ENCODE measurements around the gene KLHL3.
A peak's percentile ranks its signal among the peaks of the same experiment; 100 is the strongest.

Gene KLHL3

DNA sequence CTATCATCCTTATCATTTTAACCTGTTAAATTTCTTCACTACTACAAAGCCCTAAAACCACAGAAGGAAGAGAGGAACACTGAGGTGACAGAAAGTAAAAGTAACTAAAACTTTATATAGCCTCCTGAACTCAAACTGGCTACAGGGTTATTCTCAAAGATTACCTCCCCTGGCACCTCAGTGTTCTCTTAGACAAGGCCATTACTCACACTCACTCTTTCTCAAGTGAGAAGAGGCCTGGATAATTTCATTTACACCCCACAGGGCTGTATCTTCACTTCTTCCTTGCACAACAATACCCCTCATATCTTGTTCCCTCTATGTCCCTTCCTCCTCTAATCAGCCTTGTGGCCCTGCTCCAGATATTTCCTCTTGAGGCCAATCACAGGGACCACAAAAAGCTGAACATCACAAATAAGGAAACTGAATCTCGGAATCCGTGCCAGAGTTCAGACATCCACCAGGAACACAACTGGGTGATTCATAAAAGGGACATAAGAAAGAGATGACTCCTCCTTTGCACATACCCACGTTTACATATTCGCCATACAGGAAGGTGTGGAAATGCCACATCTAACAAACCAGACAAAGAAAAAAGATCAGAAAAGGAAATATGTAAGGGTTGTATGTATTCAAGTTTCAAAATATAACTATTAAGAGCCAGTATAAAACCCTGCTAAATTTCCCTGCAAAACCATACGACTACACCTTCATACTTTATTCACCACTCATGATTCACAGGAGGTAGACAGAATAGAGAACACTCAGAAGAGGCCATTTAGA, 1.7 kb upstream of the KLHL3 start:
- Histone ChIP-seq H3K9me3 (ENCODE audit: control insufficient read depth, low read length) (no peaks in the 10 kb centered on the region), H3K9ac (ENCODE audit: low read length) (no peak overlapping the region), H3K27me3 (ENCODE audit: control insufficient read depth, insufficient read depth, low read length) (no peaks in the 10 kb centered on the region), H3K4me3 (ENCODE audit: low read length) (no peak overlapping the region), H3K36me3 (ENCODE audit: control insufficient read depth, insufficient read depth, low read length) (no peaks in the 10 kb centered on the region), H3K4me1 (ENCODE audit: control insufficient read depth, insufficient read depth, low read length) (peaks cover 31% of the 10 kb centered on the region)

DNA sequence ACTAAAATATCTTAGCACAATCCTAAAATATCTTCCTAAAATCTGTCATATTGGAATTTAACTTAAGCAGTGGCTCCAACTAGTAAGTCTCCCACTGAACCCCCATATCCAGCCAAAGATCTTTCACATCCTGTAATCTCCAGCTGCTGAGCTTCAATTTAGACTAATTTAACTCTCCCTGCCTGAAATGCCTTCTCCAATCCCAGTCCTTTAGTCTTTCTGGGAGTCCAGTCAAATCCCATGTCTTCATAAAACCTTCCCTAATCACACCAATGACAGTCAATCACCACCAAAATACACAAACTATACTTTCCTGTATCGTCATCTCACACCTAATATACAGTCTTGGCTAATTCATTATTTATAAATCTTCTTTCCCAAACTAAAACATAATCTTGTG, 607 bp upstream of the KLHL3 start:
- Histone ChIP-seq H3K9ac (ENCODE audit: low read length) (no peak overlapping the region), H3K4me1 (ENCODE audit: control insufficient read depth, insufficient read depth, low read length) (peaks cover 31% of the 10 kb centered on the region), H3K9me3 (ENCODE audit: control insufficient read depth, low read length) (no peaks in the 10 kb centered on the region), H3K36me3 (ENCODE audit: control insufficient read depth, insufficient read depth, low read length) (no peaks in the 10 kb centered on the region), H3K4me3 (ENCODE audit: low read length) (no peak overlapping the region), H3K27me3 (ENCODE audit: control insufficient read depth, insufficient read depth, low read length) (no peaks in the 10 kb centered on the region)

DNA sequence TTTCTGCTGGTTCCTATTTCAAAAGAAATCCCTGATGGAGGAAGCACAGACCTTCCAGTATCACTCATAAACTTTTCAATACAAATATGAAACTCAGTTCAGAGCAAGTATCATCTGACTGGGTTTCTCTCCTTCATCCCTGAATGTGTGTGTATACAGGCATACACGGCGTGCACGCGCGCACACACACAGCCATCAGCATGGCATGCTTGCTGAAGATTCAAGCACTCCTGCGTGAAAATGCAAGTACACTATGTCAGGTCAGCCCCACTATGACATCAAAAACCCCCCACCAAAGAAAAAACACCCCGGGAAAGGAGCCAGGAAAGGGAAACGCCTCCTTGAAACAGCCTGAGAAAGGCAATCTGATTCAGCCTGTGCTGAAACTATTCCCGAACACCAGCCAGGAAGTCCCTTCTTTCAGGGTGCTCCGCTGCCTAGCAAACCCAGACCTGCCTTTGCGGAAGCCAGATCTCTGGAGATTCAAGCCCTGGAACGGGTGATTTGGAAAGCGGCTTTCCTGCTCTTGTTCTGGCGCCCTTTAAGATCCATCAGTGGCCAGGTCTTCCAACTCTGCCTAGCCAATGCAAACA, 831 bp downstream of the KLHL3 start:
- Histone ChIP-seq H3K9me3 (ENCODE audit: control insufficient read depth, low read length) (no peaks in the 10 kb centered on the region), H3K4me1 (ENCODE audit: control insufficient read depth, insufficient read depth, low read length) (peaks cover 31% of the 10 kb centered on the region), H3K9ac (ENCODE audit: low read length) (peak overlapping the region; percentile 65), H3K4me3 (ENCODE audit: low read length) (peak overlapping the region; percentile 82), H3K27me3 (ENCODE audit: control insufficient read depth, insufficient read depth, low read length) (no peaks in the 10 kb centered on the region), H3K36me3 (ENCODE audit: control insufficient read depth, insufficient read depth, low read length) (no peaks in the 10 kb centered on the region)

DNA sequence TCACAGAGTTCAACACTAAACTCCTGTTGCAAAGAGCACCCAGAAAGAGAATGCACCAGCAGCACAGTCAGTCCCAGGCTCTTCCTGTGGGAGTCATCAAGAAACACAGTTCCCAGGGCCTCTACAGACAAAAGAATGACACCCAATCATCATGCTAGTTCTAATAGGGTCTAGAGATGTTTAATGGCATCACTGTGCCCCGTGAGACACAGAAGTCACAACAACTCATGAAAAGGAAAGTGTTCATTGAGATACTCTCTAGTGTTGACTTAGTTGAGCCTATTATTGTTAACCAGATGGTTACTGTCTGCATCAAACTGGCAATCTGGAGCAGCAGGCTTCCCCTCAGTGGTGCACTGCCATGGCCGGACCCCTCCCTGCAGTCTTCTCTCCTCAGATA, 1.6 kb downstream of the KLHL3 start:
- Histone ChIP-seq H3K9me3 (ENCODE audit: control insufficient read depth, low read length) (no peaks in the 10 kb centered on the region), H3K4me3 (ENCODE audit: low read length) (peak overlapping the region; percentile 82), H3K9ac (ENCODE audit: low read length) (peak overlapping the region; percentile 65), H3K27me3 (ENCODE audit: control insufficient read depth, insufficient read depth, low read length) (no peaks in the 10 kb centered on the region), H3K4me1 (ENCODE audit: control insufficient read depth, insufficient read depth, low read length) (peaks cover 31% of the 10 kb centered on the region), H3K36me3 (ENCODE audit: control insufficient read depth, insufficient read depth, low read length) (no peaks in the 10 kb centered on the region)

DNA sequence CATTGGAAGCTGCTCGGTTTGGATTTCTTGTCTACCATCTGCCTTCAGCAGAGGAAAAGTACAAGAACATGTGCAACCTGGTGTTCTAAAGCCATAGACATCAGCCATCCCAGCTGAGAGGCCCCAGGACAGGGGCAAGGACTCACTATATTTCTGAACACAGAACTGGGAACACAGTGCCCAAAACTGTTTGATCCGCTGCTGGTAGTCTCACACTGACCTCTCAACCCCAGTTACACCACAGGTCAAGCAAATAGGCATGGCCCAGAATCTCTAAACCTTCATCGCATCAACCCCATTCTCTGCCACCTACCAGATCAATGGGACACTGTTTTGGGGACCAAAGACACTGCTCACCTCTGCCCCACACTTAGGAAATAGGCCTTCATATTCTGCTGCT, 2.0 kb downstream of the KLHL3 start:
- Histone ChIP-seq H3K4me3 (ENCODE audit: low read length) (no peak overlapping the region), H3K4me1 (ENCODE audit: control insufficient read depth, insufficient read depth, low read length) (peaks cover 31% of the 10 kb centered on the region), H3K9ac (ENCODE audit: low read length) (no peak overlapping the region), H3K27me3 (ENCODE audit: control insufficient read depth, insufficient read depth, low read length) (no peaks in the 10 kb centered on the region), H3K9me3 (ENCODE audit: control insufficient read depth, low read length) (no peaks in the 10 kb centered on the region), H3K36me3 (ENCODE audit: control insufficient read depth, insufficient read depth, low read length) (no peaks in the 10 kb centered on the region)

DNA sequence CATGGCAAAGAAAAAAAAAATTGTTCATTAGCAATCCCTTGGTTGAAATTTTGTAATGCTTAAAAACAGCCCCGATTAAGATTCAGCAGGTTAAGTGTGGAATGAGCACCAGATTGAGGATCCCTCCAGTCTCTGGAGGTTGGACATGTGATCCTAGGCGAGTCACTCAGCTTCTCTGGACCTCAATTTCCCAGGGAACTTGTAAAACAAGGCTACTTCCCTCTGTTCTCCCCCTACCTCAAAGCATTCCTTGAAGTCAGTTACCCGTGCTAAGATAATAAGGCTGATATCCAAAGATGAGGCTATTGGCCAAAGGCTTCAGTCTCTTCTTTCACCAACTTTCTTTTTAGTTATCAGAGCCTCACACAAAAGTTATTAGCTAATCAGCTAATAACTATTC, 2.9 kb downstream of the KLHL3 start:
- peaks cover 31% of the 10 kb centered on the region for H3K4me1 ChIP-seq (ENCODE audit: control insufficient read depth, insufficient read depth, low read length)
- no peaks in the 10 kb centered on the region for H3K36me3 ChIP-seq (ENCODE audit: control insufficient read depth, insufficient read depth, low read length)
- H3K9me3 ChIP-seq (ENCODE audit: control insufficient read depth, low read length): no peaks in the 10 kb centered on the region
- H3K27me3 ChIP-seq (ENCODE audit: control insufficient read depth, insufficient read depth, low read length): no peaks in the 10 kb centered on the region
- H3K9ac ChIP-seq (ENCODE audit: low read length): no peak overlapping the region
- H3K4me3 ChIP-seq (ENCODE audit: low read length): no peak overlapping the region

DNA sequence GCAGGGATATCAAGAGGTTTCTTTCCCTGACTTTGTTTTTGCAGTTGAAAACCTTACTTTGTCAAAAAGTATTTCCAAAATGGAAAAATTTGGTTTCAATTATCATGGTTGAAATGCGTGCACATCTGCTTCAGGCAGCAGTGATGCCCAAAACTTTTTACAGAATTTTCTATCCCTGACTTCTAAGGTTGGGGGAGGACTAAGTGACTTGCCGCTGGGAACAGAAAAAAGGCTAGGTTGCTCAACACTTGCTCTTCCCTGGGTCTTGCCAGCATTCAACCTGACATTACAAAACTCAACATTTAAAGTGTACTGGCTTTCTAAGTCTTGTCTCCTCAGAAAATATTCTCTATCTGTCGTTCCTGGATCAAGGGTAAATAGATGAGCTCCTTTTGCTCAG, 4.7 kb downstream of the KLHL3 start:
- Histone ChIP-seq H3K9ac (ENCODE audit: low read length) (no peak overlapping the region), H3K27me3 (ENCODE audit: control insufficient read depth, insufficient read depth, low read length) (no peaks in the 10 kb centered on the region), H3K9me3 (ENCODE audit: control insufficient read depth, low read length) (no peaks in the 10 kb centered on the region), H3K4me3 (ENCODE audit: low read length) (no peak overlapping the region), H3K4me1 (ENCODE audit: control insufficient read depth, insufficient read depth, low read length) (peaks cover 27% of the 10 kb centered on the region), H3K36me3 (ENCODE audit: control insufficient read depth, insufficient read depth, low read length) (no peaks in the 10 kb centered on the region)

DNA sequence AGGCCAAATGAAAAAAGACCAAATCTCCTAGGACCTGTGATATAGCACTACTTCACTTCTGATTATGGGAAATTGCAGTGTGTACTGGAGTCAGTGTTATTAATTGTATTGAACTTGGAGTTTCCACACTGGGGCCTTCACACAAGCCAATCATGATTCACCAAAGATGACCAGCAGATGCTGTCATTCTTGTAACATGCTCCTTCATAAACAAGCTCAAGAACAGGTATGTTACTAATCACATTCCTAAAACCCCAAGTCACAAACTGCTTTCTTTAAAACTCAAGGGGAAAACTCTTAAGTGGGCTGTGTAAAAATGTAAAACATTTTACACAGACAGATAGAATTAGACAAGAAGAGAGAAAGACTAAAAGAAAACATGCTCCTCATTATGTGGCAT, 5.6 kb downstream of the KLHL3 start:
- no peak overlapping the region for H3K4me3 ChIP-seq (ENCODE audit: low read length)
- no peaks in the 10 kb centered on the region for H3K27me3 ChIP-seq (ENCODE audit: control insufficient read depth, insufficient read depth, low read length)
- no peak overlapping the region for H3K9ac ChIP-seq (ENCODE audit: low read length)
- no peaks in the 10 kb centered on the region for H3K36me3 ChIP-seq (ENCODE audit: control insufficient read depth, insufficient read depth, low read length)
- peaks cover 22% of the 10 kb centered on the region for H3K4me1 ChIP-seq (ENCODE audit: control insufficient read depth, insufficient read depth, low read length)
- no peaks in the 10 kb centered on the region for H3K9me3 ChIP-seq (ENCODE audit: control insufficient read depth, low read length)

DNA sequence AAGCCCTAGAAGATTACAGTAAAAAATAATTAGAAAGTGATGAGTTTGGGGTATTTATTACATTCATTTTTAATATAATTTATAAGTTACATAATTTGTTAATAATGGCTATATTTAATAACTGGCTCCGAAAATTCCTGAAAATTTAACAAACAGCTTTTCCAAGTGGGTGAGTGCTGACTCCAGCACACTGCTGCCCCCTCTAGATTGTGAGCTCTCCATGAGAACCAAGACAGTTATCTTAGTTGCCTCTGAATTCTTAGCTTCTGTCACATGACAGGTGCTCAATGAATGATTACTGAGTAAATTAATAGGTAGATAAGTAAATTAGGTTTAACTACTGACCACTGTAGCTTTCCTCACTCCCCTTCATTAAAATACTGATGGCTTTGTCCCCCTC, 7.8 kb downstream of the KLHL3 start:
- Histone ChIP-seq H3K27me3 (ENCODE audit: control insufficient read depth, insufficient read depth, low read length) (no peaks in the 10 kb centered on the region), H3K36me3 (ENCODE audit: control insufficient read depth, insufficient read depth, low read length) (no peaks in the 10 kb centered on the region), H3K9me3 (ENCODE audit: control insufficient read depth, low read length) (no peaks in the 10 kb centered on the region), H3K9ac (ENCODE audit: low read length) (no peak overlapping the region), H3K4me3 (ENCODE audit: low read length) (no peak overlapping the region), H3K4me1 (ENCODE audit: control insufficient read depth, insufficient read depth, low read length) (peaks cover 9% of the 10 kb centered on the region)

DNA sequence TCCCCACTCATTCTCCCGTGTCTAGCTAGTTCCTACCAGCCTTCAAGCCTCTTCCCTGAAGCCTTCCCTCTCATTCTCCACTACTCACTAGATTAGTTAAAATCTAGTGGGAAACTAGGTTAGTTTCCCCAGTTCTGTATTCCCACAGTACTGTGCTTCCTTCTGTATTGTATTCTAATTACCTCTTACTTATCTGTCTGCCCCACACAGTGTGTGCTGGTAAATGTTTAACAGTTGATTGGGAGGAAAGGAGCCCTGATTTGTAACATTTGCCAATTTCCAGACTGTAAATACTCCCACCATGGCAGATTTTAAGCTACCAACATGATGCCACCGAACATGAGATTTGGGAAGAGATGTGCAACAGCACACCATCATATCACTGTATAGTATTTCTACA, 8.3 kb downstream of the KLHL3 start:
- Histone ChIP-seq H3K36me3 (ENCODE audit: control insufficient read depth, insufficient read depth, low read length) (no peaks in the 10 kb centered on the region), H3K9me3 (ENCODE audit: control insufficient read depth, low read length) (no peaks in the 10 kb centered on the region), H3K4me1 (ENCODE audit: control insufficient read depth, insufficient read depth, low read length) (peaks cover 9% of the 10 kb centered on the region), H3K4me3 (ENCODE audit: low read length) (no peak overlapping the region), H3K27me3 (ENCODE audit: control insufficient read depth, insufficient read depth, low read length) (no peaks in the 10 kb centered on the region), H3K9ac (ENCODE audit: low read length) (no peak overlapping the region)

DNA sequence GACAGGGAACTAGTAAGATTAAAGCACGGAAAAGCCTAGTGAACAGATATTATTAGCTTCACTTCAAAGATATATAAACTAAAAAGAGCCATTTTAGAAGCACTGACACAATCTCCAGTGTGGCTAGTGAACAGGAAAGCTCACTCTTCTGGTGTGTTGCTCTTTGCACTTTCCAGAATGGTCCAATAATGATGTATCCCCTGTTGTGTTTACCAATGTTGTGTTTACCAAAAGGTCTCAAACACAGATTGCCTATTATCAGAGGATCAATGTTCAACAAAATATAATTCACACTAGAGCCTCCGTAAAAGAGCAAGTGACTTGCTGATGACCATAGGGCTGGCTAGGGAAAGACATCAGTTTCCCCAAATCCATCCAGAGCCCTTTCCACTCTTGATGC, 11.6 kb downstream of the KLHL3 start:
- Histone ChIP-seq H3K4me3 (ENCODE audit: low read length) (no peak overlapping the region), H3K9ac (ENCODE audit: low read length) (no peak overlapping the region), H3K36me3 (ENCODE audit: control insufficient read depth, insufficient read depth, low read length) (no peaks in the 10 kb centered on the region), H3K4me1 (ENCODE audit: control insufficient read depth, insufficient read depth, low read length) (peaks cover 9% of the 10 kb centered on the region), H3K27me3 (ENCODE audit: control insufficient read depth, insufficient read depth, low read length) (no peaks in the 10 kb centered on the region), H3K9me3 (ENCODE audit: control insufficient read depth, low read length) (no peaks in the 10 kb centered on the region)

DNA sequence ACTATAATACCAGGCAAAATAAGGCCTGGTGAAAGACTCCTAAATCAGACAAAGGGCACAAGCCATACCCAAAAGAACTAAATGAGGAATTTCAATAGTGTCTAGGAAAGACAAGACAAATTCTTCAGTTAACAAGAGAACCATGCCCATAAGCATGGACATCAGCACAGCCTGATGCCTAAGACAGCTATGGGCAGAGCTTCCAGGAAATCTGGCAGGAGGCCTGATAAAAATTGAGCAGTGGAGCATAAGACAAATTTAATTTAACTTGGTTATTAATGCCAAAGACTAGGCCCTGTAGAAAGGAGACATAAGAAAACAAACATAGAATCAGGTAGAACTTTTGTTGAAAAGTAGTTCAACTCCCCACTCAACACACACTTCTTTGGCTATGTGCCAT, 17.3 kb downstream of the KLHL3 start:
- Histone ChIP-seq H3K9ac (ENCODE audit: low read length) (no peak overlapping the region), H3K27me3 (ENCODE audit: control insufficient read depth, insufficient read depth, low read length) (no peaks in the 10 kb centered on the region), H3K4me3 (ENCODE audit: low read length) (no peak overlapping the region), H3K4me1 (ENCODE audit: control insufficient read depth, insufficient read depth, low read length) (no peaks in the 10 kb centered on the region), H3K36me3 (ENCODE audit: control insufficient read depth, insufficient read depth, low read length) (no peaks in the 10 kb centered on the region), H3K9me3 (ENCODE audit: control insufficient read depth, low read length) (no peaks in the 10 kb centered on the region)
